ENCODE results near the gene SLC25A11. TPM values are rescaled to one million over a fixed set of nuclear protein-coding genes. Genes with fewer than 3 reads are reported as not detected.
A peak's percentile ranks its signal among the peaks of the same experiment; 100 is the strongest.

Gene SLC25A11
- 103 and 112 TPM in 2 replicates for total RNA-seq (2014; rRNA removed; shearing (Covaris generic))
- 57.2 and 69.9 TPM in 2 replicates for polyA plus RNA-seq (2015; cell fraction: cytosol; rRNA removed)
- polyA plus RNA-seq (2015; cell fraction: nucleus; rRNA removed) = 36.1 and 44.7 TPM in 2 replicates

- DNase-seq (ENCODE audit: low read depth) = peak; percentile 99
Measured at GRCh38 chr17:4939796-4940554, at the start of gene SLC25A11, which contains the start of gene RNF167. Gene SLC25A11 (minus strand): TSS chr17:4940046. CDS start chr17:4939910, 136 bp downstream. Gene RNF167 (plus strand): TSS chr17:4940268. CDS start chr17:4940910, 642 bp downstream.

- DNase-seq (ENCODE audit: low read depth) = no peak
Measured at GRCh38 chr17:4987767-4988567, 48.1 kb upstream of the SLC25A11 start.

GRCh38 chr17:4986951-4987766 is 47.3 kb upstream of the SLC25A11 start, which contains the start of gene CAMTA2:
Gene CAMTA2 (minus strand): TSS chr17:4987675. CDS start chr17:4986222, 1,453 bp downstream.
- peak; percentile 86 for DNase-seq (ENCODE audit: low read depth)

- DNase-seq (ENCODE audit: low read depth) = peak; percentile 23
Measured at GRCh38 chr17:4986403-4986802, 46.6 kb upstream of the SLC25A11 start.

- DNase-seq (ENCODE audit: low read depth) = no peak
Measured at GRCh38 chr17:4982305-4982704, 42.5 kb upstream of the SLC25A11 start.

- peak; percentile 44 for DNase-seq (ENCODE audit: low read depth)
Measured at GRCh38 chr17:4980644-4981216, 40.9 kb upstream of the SLC25A11 start.

GRCh38 chr17:4978726-4979125 is 38.9 kb upstream of the SLC25A11 start:
- DNase-seq (ENCODE audit: low read depth) = no peak

GRCh38 chr17:4974115-4974670 is 34.3 kb upstream of the SLC25A11 start:
- no peak for DNase-seq (ENCODE audit: low read depth)

- no peak for DNase-seq (ENCODE audit: low read depth)
Measured at GRCh38 chr17:4973256-4974114, 33.6 kb upstream of the SLC25A11 start.

- no peak for DNase-seq (ENCODE audit: low read depth)
Measured at GRCh38 chr17:4972752-4973151, 32.9 kb upstream of the SLC25A11 start.

GRCh38 chr17:4972322-4972721 is 32.5 kb upstream of the SLC25A11 start:
- DNase-seq (ENCODE audit: low read depth) = no peak

- no peak for DNase-seq (ENCODE audit: low read depth)
Measured at GRCh38 chr17:4971826-4972225, 32.0 kb upstream of the SLC25A11 start.

- no peak for DNase-seq (ENCODE audit: low read depth)
Measured at GRCh38 chr17:4970273-4970672, 30.4 kb upstream of the SLC25A11 start.

- DNase-seq (ENCODE audit: low read depth) = no peak
Measured at GRCh38 chr17:4969551-4970173, 29.8 kb upstream of the SLC25A11 start.

- DNase-seq (ENCODE audit: low read depth) = peak; percentile 84
Measured at GRCh38 chr17:4969047-4969550, 29.3 kb upstream of the SLC25A11 start.

GRCh38 chr17:4968486-4969046 is 28.7 kb upstream of the SLC25A11 start:
- DNase-seq (ENCODE audit: low read depth) = no peak

GRCh38 chr17:4967539-4968485 is 28.0 kb upstream of the SLC25A11 start, which contains the start of gene SPAG7:
Gene SPAG7 (minus strand): TSS chr17:4967817. CDS start chr17:4967804, 13 bp downstream.
- DNase-seq (ENCODE audit: low read depth) = peak; percentile 96
